Measurements from ENCODE around the gene GRM5.
"Not testable (repeated sequence)": the region's sequence is repeated elsewhere in the genome, so short reads cannot be mapped to it uniquely, and the experiment has no call there.

GRM5 gene

GRCh38 chr11:89052220-89052619, 13.6 kb downstream of the GRM5 start:
- TF ChIP-seq CTCF (IDR thresholded peaks at IDR 0.05; ENCODE audit: insufficient read depth, low read length, missing control alignments): no peak
- ChIA-PET CTCF (no interaction called here), POLR2A (no interaction called here)
- no peak overlapping the region for H3K4me3 ChIP-seq (ENCODE audit: low read depth, low read length)
- DNase-seq (ENCODE audit: low read depth, low spot score): no peak

- POLR2A ChIA-PET; H3K4me3 ChIP-seq (ENCODE audit: low read depth, low read length); CTCF ChIA-PET; DNase-seq (ENCODE audit: low read depth, low spot score): not testable (repeated sequence)
These were observed 18.6 kb downstream of the GRM5 start for GRCh38 chr11:89047159-89047558.

- CTCF ChIA-PET; H3K4me3 ChIP-seq (ENCODE audit: low read depth, low read length); DNase-seq (ENCODE audit: low read depth, low spot score); POLR2A ChIA-PET: not testable (repeated sequence)
These were observed 21.8 kb downstream of the GRM5 start for GRCh38 chr11:89043861-89044588.

- POLR2A ChIA-PET; H3K4me3 ChIP-seq (ENCODE audit: low read depth, low read length); CTCF ChIA-PET; DNase-seq (ENCODE audit: low read depth, low spot score): not testable (repeated sequence)
These were observed 36.1 kb downstream of the GRM5 start for GRCh38 chr11:89029671-89030070.

- POLR2A ChIA-PET: no interaction called here
- no peak for TF ChIP-seq CTCF (IDR thresholded peaks at IDR 0.05; ENCODE audit: insufficient read depth, low read length, missing control alignments)
- no peak for DNase-seq (ENCODE audit: low read depth, low spot score)
- CTCF ChIA-PET: no interaction called here
- H3K4me3 ChIP-seq (ENCODE audit: low read depth, low read length): no peak overlapping the region
These were observed 44.4 kb downstream of the GRM5 start for GRCh38 chr11:89021339-89021738.

GRCh38 chr11:89019827-89020547, 45.8 kb downstream of the GRM5 start:
- POLR2A ChIA-PET; DNase-seq (ENCODE audit: low read depth, low spot score); CTCF ChIA-PET; H3K4me3 ChIP-seq (ENCODE audit: low read depth, low read length): not testable (repeated sequence)

- TF ChIP-seq CTCF (IDR thresholded peaks at IDR 0.05; ENCODE audit: insufficient read depth, low read length, missing control alignments): no peak
- CTCF ChIA-PET: no interaction called here
- POLR2A ChIA-PET: no interaction called here
- no peak overlapping the region for H3K4me3 ChIP-seq (ENCODE audit: low read depth, low read length)
- no peak for DNase-seq (ENCODE audit: low read depth, low spot score)
These were observed 49.6 kb downstream of the GRM5 start for GRCh38 chr11:89016214-89016613.

GRCh38 chr11:89015614-89016013, 50.2 kb downstream of the GRM5 start:
- ChIA-PET CTCF (no interaction called here), POLR2A (no interaction called here)
- no peak overlapping the region for H3K4me3 ChIP-seq (ENCODE audit: low read depth, low read length)
- no peak for DNase-seq (ENCODE audit: low read depth, low spot score)
- TF ChIP-seq CTCF (IDR thresholded peaks at IDR 0.05; ENCODE audit: insufficient read depth, low read length, missing control alignments): no peak

GRCh38 chr11:89000852-89001251, 64.9 kb downstream of the GRM5 start:
- DNase-seq (ENCODE audit: low read depth, low spot score); H3K4me3 ChIP-seq (ENCODE audit: low read depth, low read length); CTCF ChIA-PET; POLR2A ChIA-PET: not testable (repeated sequence)

Measured in AG04449 (cell line).